Glomerular visceral epithelial cell (primary cell): Measurements from ENCODE around the gene KRT76.
"Not testable (repeated sequence)": the region's sequence is repeated elsewhere in the genome, so short reads cannot be mapped to it uniquely, and the experiment has no call there.

Experiments used
- DNase-seq: peaks from one replicate; pipeline ENCODE4 v3.0.0-alpha.2; 2016; ENCODE audit errors: extremely low spot score

Gene KRT76

GRCh38 chr12:52759218-52759617, 17.9 kb downstream of the KRT76 start:
- no peak for DNase-seq

GRCh38 chr12:52757449-52758176, 19.5 kb downstream of the KRT76 start:
- no peak for DNase-seq

DNA sequence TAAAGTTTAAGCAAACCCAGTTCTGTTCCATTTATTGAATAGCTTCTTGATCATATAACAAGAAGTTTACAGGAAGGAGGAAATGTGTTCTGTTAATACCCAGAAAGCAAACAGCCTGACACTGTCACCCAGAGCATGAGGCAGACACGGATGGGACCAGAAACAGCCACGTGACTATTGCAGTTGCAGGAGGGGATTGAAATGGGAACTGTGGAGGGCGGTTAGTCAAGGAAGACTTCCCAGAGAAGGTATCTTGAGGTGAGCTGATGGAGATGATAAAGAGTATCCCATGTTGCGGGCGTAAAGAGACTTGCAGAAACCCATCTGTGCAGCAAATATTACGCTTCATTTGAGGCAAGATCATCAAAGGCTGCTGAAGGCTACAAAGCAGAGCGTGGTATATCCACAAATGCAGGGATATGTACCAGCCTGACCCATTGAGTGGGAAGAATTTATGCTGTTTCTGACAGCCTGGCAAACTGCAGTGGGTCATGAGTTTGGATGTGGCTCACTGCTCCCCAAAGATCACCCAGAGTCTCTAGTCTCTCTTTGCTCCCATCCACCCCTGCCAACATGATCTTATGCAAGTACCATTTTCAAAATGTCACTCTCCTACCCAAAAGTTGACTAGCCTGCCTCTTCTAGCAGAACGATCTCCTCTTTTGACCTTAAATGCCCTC, 20.7 kb downstream of the KRT76 start:
- DNase-seq, result no peak

GRCh38 chr12:52755533-52755932, 21.6 kb downstream of the KRT76 start:
- DNase-seq, result no peak

- DNase-seq, result no peak
Measured at GRCh38 chr12:52754135-52754534, 23.0 kb downstream of the KRT76 start.

GRCh38 chr12:52753283-52753682, 23.9 kb downstream of the KRT76 start:
- DNase-seq, result no peak

DNA sequence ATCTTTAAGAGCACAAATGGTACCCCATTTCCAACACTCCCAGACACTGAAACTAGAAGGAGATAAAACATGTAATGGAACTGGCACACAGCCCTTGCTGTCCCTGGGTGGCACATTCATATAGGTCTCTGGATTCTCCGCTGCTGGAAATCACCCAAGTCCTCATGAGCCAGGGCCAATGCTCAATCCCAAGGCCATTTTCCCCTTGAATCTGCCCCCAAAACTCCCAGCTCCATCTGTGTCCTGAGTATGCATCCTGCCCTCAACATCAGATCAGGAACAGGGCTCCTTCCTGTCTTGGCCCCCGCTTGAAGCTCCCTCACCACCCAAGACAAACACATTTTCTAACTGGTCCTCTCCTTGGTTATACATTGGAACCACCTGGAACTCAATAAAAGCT, 24.6 kb downstream of the KRT76 start:
- DNase-seq, result no peak

DNA sequence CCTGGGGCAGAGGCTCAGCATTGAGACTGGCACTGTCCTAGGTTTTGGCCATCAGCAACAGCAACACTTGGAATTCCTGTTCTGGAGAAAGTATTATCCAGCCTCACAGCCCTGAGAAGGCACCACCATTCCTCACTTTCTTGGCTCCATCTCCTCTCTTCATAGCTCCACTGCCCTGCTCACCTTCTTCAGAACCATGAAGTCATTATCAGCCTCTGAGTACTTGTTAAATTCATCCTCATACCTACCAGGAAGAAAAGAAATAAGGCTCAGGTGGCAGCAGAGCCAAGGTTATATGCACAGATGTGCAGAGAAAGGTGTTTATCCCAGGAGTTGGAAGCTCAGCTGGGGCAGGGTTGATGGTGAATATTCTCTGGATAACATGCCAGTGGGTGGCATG, 25.4 kb downstream of the KRT76 start:
- no peak for DNase-seq

DNA sequence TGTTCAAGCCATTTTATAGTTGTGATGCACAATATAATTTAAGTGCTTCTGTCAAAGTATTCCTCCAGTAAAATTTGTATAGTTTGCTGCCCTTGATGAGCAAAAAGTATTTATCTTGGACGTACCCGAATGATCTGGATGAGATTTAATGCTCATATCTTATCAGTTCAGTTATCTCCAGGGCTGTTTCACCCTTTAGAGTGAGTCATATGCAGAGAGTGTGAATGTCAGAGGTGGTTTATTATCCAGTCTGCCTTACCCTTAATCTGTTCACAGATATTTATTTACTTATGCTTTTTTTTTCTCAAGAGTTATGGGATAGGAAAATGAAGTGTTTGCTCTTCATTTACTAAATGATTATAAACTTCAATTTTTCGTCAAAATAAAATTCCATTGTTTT, 26.6 kb downstream of the KRT76 start:
- not testable (repeated sequence) for DNase-seq

DNA sequence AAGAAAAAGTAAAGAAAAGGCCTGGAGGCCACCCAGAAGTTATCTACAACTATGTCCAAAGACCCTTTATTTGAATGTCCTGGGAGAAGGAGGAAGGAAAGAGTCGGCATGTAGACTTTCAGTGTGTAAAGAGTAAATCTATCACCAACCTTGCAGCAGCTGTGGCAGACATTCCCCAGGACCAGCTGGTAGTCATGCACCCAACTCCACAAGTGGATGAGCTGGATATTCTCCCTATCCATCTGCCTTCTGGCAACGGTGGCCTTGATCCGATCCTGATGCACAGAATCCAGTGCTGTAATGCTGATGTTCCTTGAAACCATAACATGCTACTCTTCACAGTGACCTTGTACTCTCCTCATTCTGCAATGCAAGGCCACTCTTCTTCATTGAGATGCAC, 27.3 kb downstream of the KRT76 start:
- no peak for DNase-seq

DNA sequence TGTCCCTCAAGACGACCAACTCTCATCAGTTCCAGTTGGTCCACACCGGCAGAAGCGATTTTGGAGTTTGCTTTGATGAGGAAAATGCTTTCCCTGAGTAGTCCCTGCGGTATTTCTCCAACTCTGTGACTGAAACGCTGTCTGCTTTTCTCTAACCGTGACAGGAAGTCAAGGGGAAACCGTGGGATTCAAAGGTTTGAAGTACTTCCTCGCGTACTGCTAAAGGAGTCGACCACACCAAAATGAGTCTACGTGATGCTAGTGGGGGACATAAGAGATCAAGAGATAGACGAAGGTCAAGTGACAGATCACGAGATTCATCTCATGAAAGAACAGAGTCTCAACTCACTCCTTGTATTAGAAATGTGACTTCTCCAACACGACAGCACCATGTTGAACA, 28.6 kb downstream of the KRT76 start:
- DNase-seq, result no peak

GRCh38 chr12:52745554-52745953, 31.6 kb downstream of the KRT76 start:
- no peak for DNase-seq

DNA sequence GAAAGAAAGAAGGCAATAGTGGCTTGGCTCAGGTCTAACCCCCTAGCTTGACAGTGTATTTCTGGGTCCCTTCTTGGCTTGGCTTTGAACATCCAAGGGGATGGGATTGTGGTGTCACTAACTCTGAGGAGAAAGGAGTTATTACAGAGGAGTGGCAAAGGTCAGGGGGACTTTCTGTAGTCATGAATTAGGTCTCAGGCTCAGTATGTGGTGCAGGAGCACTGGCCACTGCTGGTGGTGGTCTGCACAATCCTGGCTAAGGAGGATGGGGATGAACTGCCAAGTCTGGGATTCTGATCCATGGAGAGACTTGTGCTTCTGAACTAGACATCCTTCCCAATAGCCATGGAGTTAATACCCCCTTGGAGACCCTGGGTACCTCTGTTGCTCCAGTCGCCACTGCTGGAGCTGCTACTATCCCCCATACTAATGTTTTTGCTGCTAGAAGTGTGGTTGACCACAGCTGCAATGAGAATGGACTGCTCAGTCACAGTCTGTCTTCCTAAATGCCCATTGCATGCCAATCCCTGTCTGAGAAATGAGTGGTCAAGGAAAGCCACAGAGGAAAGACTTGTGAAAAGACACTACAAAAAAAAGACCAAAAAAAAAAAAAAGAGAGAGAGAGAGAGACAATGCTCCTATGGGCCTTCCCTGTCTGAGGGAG, 32.5 kb downstream of the KRT76 start:
- no peak for DNase-seq

DNA sequence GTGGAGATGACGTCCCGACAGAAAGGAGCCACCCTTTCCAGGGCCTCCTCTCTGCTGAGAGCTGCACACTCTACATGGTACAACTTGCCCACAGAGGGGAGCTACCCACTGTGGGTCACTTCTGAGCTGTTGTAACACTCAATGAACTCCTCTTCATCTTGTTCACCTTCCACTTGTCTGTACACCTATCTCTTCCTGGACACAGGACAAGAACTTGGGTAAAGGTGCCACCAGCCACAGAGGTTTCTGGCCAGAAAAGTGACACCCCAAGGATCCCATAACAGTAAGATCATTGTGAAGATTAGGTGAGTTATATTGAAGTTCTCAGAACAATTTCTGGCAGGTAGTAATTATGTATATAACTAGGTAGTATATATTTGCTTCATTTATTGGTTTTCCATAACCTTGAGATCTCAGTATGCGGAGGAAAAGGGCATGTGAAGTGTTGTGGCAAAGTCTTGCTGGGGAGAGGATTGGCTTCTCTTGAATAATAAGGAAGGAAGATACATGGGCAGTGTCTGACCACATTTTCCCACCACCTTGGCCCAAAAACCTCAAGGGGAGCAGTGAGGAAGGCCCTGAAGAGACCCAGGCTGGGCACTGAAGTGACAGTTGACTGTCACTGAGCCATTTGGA, 34.2 kb downstream of the KRT76 start:
- no peak for DNase-seq

GRCh38 chr12:52742196-52742580, 35.0 kb downstream of the KRT76 start:
- DNase-seq, result no peak

GRCh38 chr12:52741375-52742195, 35.6 kb downstream of the KRT76 start:
- DNase-seq, result peak; percentile 60

- no peak for DNase-seq
Measured at GRCh38 chr12:52740584-52740983, 36.6 kb downstream of the KRT76 start.

- DNase-seq, result no peak
Measured at GRCh38 chr12:52739963-52740362, 37.2 kb downstream of the KRT76 start.

GRCh38 chr12:52735816-52736632, 41.1 kb downstream of the KRT76 start:
- no peak for DNase-seq

DNA sequence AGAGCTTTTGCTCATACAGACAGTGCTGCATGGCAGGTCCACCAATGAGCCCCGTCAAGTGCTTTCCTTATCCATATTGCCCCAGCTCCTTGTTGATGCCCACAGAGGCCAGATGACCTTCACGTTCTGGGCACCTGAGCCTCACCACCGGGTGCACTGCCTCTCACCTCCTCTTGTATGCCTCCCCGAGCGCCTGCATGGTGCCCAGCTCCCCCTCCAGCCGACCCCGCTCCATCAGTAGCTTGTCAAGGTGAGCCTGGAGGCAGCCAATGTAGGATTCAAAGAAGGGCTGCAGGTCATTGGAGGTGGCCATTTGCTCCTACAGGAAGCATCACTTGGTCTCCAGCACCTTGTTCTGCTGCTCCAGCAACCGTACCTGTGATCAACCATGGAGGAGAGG, 42.0 kb downstream of the KRT76 start:
- no peak for DNase-seq

- DNase-seq, result no peak
Measured at GRCh38 chr12:52730793-52731192, 46.4 kb downstream of the KRT76 start.
